Neural cell (in vitro differentiated cells): ENCODE measurements around the gene UBAP1L. TPM values are rescaled to one million over a fixed set of nuclear protein-coding genes. Genes with fewer than 3 reads are reported as not detected.

Source experiments
- H2AFZ ChIP-seq: fragments of 200-600, 300-800 bp; sonication (generic), shearing (Covaris generic); 2 replicates; pipeline ENCODE4 v1.6.0; 2014; ENCODE audit warnings: low read depth, mild to moderate bottlenecking, antibody characterized with exemption, low read length, moderate library complexity
- H3F3A ChIP-seq: fragments of 200-600 bp; shearing (Covaris generic); 2 replicates; pipeline ENCODE4 v1.6.1; 2016; ENCODE audit warnings: mild to moderate bottlenecking, moderate library complexity, mixed read lengths, antibody characterized with exemption, low read length; ENCODE audit not compliant: insufficient read depth, poor library complexity, severe bottlenecking
- H3K27ac ChIP-seq: fragments of 200-600, 300-800 bp; sonication (generic), shearing (Covaris generic); 2 replicates; pipeline ENCODE4 v1.5.1; 2014; ENCODE audit warnings: mild to moderate bottlenecking, low read length, moderate library complexity
- H3K27me3 ChIP-seq: fragments of 300-800, 200-600 bp; sonication (generic), shearing (Covaris generic); 2 replicates; pipeline ENCODE4 v1.6.0; 2014; ENCODE audit warnings: mild to moderate bottlenecking, low read depth, low read length, moderate library complexity; ENCODE audit not compliant: insufficient read depth
- H3K36me3 ChIP-seq: fragments of 300-800, 200-600 bp; sonication (generic), shearing (Covaris generic); 2 replicates; pipeline ENCODE4 v1.5.1; 2014; ENCODE audit warnings: mild to moderate bottlenecking, antibody characterized with exemption, low read length, moderate library complexity; ENCODE audit not compliant: insufficient read depth
- H3K4me2 ChIP-seq: fragments of 300-800, 200-600 bp; sonication (generic), shearing (Covaris generic); 2 replicates; pipeline ENCODE4 v1.6.0; 2014; ENCODE audit warnings: mild to moderate bottlenecking, low read length
- H3K4me3 ChIP-seq: fragments of 300-800, 200-600 bp; sonication (generic), shearing (Covaris generic); 2 replicates; pipeline ENCODE4 v1.5.1; 2014; ENCODE audit warnings: mild to moderate bottlenecking, low read length, moderate library complexity
- H3K79me2 ChIP-seq: fragments of 200-600 bp; shearing (Covaris generic); replicated peaks from 2 replicates; pipeline ENCODE4 v1.6.0; 2014; ENCODE audit warnings: mild to moderate bottlenecking, low read length, moderate library complexity; ENCODE audit not compliant: insufficient read depth
- H3K9ac ChIP-seq: fragments of 300-800, 200-600 bp; sonication (generic), shearing (Covaris generic); 2 replicates; pipeline ENCODE4 v1.6.1; 2016; ENCODE audit warnings: mild to moderate bottlenecking, low read length, mixed read lengths
- H3K9me2 ChIP-seq: fragments of 200-600 bp; shearing (Covaris generic); 2 replicates; pipeline ENCODE4 v1.6.1; 2016; ENCODE audit warnings: mild to moderate bottlenecking, low read length, mixed read lengths; ENCODE audit not compliant: insufficient read depth
- H3K9me3 ChIP-seq: fragments of 200-600, 300-800 bp; sonication (generic), shearing (Covaris generic); 2 replicates; pipeline ENCODE4 v1.6.1; 2016; ENCODE audit warnings: mild to moderate bottlenecking, mixed run types, low read length, moderate library complexity, mixed read lengths
- H4K20me1 ChIP-seq: fragments of 200-600 bp; shearing (Covaris generic); 2 replicates; pipeline ENCODE4 v1.6.1; 2016; ENCODE audit warnings: mild to moderate bottlenecking, mixed run types; ENCODE audit not compliant: insufficient read depth
- EP300 ChIP-seq: fragments of 450-650 bp; conservative IDR thresholded peaks from 2 replicates; pipeline ENCODE4 v1.6.1; 2014; ENCODE audit warnings: antibody characterized with exemption, mild to moderate bottlenecking, moderate library complexity; ENCODE audit not compliant: poor library complexity, severe bottlenecking
- EZH2 ChIP-seq: fragments of 200-600, 300-800 bp; shearing (Covaris generic), sonication (generic); IDR thresholded peaks from 2 replicates; pipeline ENCODE4 v1.6.1; 2014; ENCODE audit warnings: antibody characterized with exemption, low read length, borderline replicate concordance, mild to moderate bottlenecking; ENCODE audit not compliant: insufficient read depth, poor library complexity, severe bottlenecking
- MXI1 ChIP-seq: fragments of 450-650 bp; conservative IDR thresholded peaks from 2 replicates; pipeline ENCODE4 v1.6.1; 2014; ENCODE audit warnings: antibody characterized with exemption, mild to moderate bottlenecking; ENCODE audit not compliant: poor library complexity, severe bottlenecking
- POLR2AphosphoS5 ChIP-seq: IDR thresholded peaks from 2 replicates; pipeline ENCODE4 v1.6.1; 2012
- RAD21 ChIP-seq: fragments of 450-650 bp; conservative IDR thresholded peaks from 2 replicates; pipeline ENCODE4 v1.6.1; 2014; ENCODE audit warnings: antibody characterized with exemption, mild to moderate bottlenecking, moderate library complexity
- REST ChIP-seq: IDR thresholded peaks from 2 replicates; pipeline ENCODE4 v1.6.1; 2012; ENCODE audit warnings: borderline replicate concordance
- SMC3 ChIP-seq: fragments of 450-650 bp; conservative IDR thresholded peaks from 2 replicates; pipeline ENCODE4 v1.6.1; 2014; ENCODE audit warnings: antibody characterized with exemption, mild to moderate bottlenecking, moderate library complexity; ENCODE audit not compliant: poor library complexity
- TAF1 ChIP-seq: IDR thresholded peaks from 2 replicates; pipeline ENCODE4 v1.6.1; 2012; ENCODE audit warnings: low read depth
- polyA plus RNA-seq: library from polyadenylated mRNA; depleted of rRNA; stranded (reverse); fragments of >200 nt; gene quantifications from 2 replicates; pipeline ENCODE4 v1.2.3, GENCODE V29; 2014
- TF ChIP-seq, protein P1 (sequence below): fragments of 450-650 bp; IDR thresholded peaks from 2 replicates; pipeline ENCODE4 v1.5.1; 2014; ENCODE audit warnings: antibody characterized with exemption, mild to moderate bottlenecking, moderate library complexity; ENCODE audit not compliant: poor library complexity, severe bottlenecking

Gene UBAP1L
- polyA plus RNA-seq, 1 donor from 2014 or later: 10.3 TPM

GRCh38 chr15:65081758-65082157 lies 33.2 kb downstream of the UBAP1L start:
- Histone ChIP-seq H3K4me3 (no peak overlapping the region), H3F3A (no peaks in the 10 kb centered on the region), H3K9me2 (no peaks in the 10 kb centered on the region), H3K36me3 (no peaks in the 10 kb centered on the region), H2AFZ (no peak overlapping the region), H3K79me2 (no peaks in the 10 kb centered on the region), H4K20me1 (no peaks in the 10 kb centered on the region), H3K27me3 (peaks cover 15% of the 10 kb centered on the region), H3K9ac (no peak overlapping the region), H3K9me3 (no peaks in the 10 kb centered on the region), H3K27ac (no peak overlapping the region), H3K4me2 (no peak overlapping the region)
- no peak for TF ChIP-seq POLR2AphosphoS5
- TF ChIP-seq MXI1: no peak
- TF ChIP-seq SMC3: no peak
- TF ChIP-seq, protein P1, sequence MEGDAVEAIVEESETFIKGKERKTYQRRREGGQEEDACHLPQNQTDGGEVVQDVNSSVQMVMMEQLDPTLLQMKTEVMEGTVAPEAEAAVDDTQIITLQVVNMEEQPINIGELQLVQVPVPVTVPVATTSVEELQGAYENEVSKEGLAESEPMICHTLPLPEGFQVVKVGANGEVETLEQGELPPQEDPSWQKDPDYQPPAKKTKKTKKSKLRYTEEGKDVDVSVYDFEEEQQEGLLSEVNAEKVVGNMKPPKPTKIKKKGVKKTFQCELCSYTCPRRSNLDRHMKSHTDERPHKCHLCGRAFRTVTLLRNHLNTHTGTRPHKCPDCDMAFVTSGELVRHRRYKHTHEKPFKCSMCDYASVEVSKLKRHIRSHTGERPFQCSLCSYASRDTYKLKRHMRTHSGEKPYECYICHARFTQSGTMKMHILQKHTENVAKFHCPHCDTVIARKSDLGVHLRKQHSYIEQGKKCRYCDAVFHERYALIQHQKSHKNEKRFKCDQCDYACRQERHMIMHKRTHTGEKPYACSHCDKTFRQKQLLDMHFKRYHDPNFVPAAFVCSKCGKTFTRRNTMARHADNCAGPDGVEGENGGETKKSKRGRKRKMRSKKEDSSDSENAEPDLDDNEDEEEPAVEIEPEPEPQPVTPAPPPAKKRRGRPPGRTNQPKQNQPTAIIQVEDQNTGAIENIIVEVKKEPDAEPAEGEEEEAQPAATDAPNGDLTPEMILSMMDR: no peak
- no peak for TF ChIP-seq EZH2
- TF ChIP-seq REST: no peak
- TF ChIP-seq EP300: no peak
- TF ChIP-seq RAD21: no peak
- TF ChIP-seq TAF1: no peak

- Histone ChIP-seq H3F3A (no peaks in the 10 kb centered on the region), H2AFZ (no peak overlapping the region), H3K9ac (no peak overlapping the region), H3K4me2 (no peak overlapping the region), H3K9me2 (no peaks in the 10 kb centered on the region), H3K36me3 (no peaks in the 10 kb centered on the region), H3K4me3 (no peak overlapping the region), H4K20me1 (no peaks in the 10 kb centered on the region), H3K27me3 (peaks cover 15% of the 10 kb centered on the region), H3K79me2 (no peaks in the 10 kb centered on the region), H3K9me3 (no peaks in the 10 kb centered on the region), H3K27ac (no peak overlapping the region)
- TF ChIP-seq RAD21 (no peak), EP300 (no peak)
These were observed 33.7 kb downstream of the UBAP1L start for GRCh38 chr15:65081270-65081669.

GRCh38 chr15:65079580-65079979 lies 35.4 kb downstream of the UBAP1L start:
- Histone ChIP-seq H2AFZ (no peak overlapping the region), H3K27me3 (peaks cover 6% of the 10 kb centered on the region), H3F3A (no peaks in the 10 kb centered on the region), H3K9ac (no peak overlapping the region), H3K27ac (no peak overlapping the region), H3K4me3 (no peak overlapping the region), H3K36me3 (no peaks in the 10 kb centered on the region), H4K20me1 (no peaks in the 10 kb centered on the region), H3K9me3 (no peaks in the 10 kb centered on the region), H3K4me2 (no peak overlapping the region), H3K9me2 (no peaks in the 10 kb centered on the region), H3K79me2 (no peaks in the 10 kb centered on the region)
- TF ChIP-seq, protein P1: no peak
- TF ChIP-seq TAF1: no peak
- TF ChIP-seq EP300: no peak
